HG03095 (cell line): Measurements from ENCODE around the gene DUSP22.

Source experiments
- ATAC-seq: cut with Tn5 transposase; IDR thresholded peaks from one replicate; pipeline ENCODE4 v1.9.1; 2021; ENCODE audit warnings: moderate library complexity; ENCODE audit not compliant: unreplicated experiment

Gene DUSP22

GRCh38 chr6:308307-308706, 16.0 kb downstream of the DUSP22 start:
- ATAC-seq, result no peak

GRCh38 chr6:308768-309167, 16.5 kb downstream of the DUSP22 start:
- no peak for ATAC-seq

GRCh38 chr6:309947-310346, 17.7 kb downstream of the DUSP22 start:
- no peak for ATAC-seq

- no peak for ATAC-seq
Measured at GRCh38 chr6:310671-311070, 18.4 kb downstream of the DUSP22 start.

- ATAC-seq, result no peak
Measured at GRCh38 chr6:311679-312220, 19.5 kb downstream of the DUSP22 start.

- no peak for ATAC-seq
Measured at GRCh38 chr6:313087-313486, 20.8 kb downstream of the DUSP22 start.

GRCh38 chr6:313917-314316, 21.6 kb downstream of the DUSP22 start:
- no peak for ATAC-seq

- ATAC-seq, result no peak
Measured at GRCh38 chr6:314377-314776, 22.1 kb downstream of the DUSP22 start.

GRCh38 chr6:315226-315625, 22.9 kb downstream of the DUSP22 start:
- ATAC-seq, result no peak

- peak; percentile 21 for ATAC-seq
Measured at GRCh38 chr6:315921-316752, 23.9 kb downstream of the DUSP22 start.

GRCh38 chr6:316753-317038, 24.4 kb downstream of the DUSP22 start:
- no peak for ATAC-seq

GRCh38 chr6:317060-317447, 24.8 kb downstream of the DUSP22 start:
- no peak for ATAC-seq

GRCh38 chr6:317448-318144, 25.3 kb downstream of the DUSP22 start:
- peak; percentile 34 for ATAC-seq

GRCh38 chr6:318243-318890, 26.1 kb downstream of the DUSP22 start:
- no peak for ATAC-seq

- peak; percentile 40 for ATAC-seq
Measured at GRCh38 chr6:319177-320131, 27.2 kb downstream of the DUSP22 start.

GRCh38 chr6:320351-321157, 28.3 kb downstream of the DUSP22 start:
- no peak for ATAC-seq

GRCh38 chr6:321158-321438, 28.8 kb downstream of the DUSP22 start:
- ATAC-seq, result no peak

- ATAC-seq, result no peak
Measured at GRCh38 chr6:321536-322258, 29.4 kb downstream of the DUSP22 start.

GRCh38 chr6:322259-322930, 30.1 kb downstream of the DUSP22 start:
- ATAC-seq, result no peak
